OCI-LY7 (cell line): ENCODE measurements around the gene FLNB.

ENCODE experiments used
- EZH2phosphoT487 ChIP-seq: fragments of 200-600 bp; sonication (generic); IDR thresholded peaks from 2 replicates; pipeline ENCODE4 v1.6.1; 2018; ENCODE audit warnings: low read depth, borderline replicate concordance, mild to moderate bottlenecking, mixed run types, antibody characterized with exemption, low read length, moderate library complexity, mixed read lengths
- TF ChIP-seq, protein P1 (sequence below): fragments of 200-600 bp; sonication (generic); conservative IDR thresholded peaks from 2 replicates; pipeline ENCODE4 v1.5.1; 2014; ENCODE audit warnings: mild to moderate bottlenecking, antibody characterized with exemption, low read length, moderate library complexity, mixed read lengths

DNA sequence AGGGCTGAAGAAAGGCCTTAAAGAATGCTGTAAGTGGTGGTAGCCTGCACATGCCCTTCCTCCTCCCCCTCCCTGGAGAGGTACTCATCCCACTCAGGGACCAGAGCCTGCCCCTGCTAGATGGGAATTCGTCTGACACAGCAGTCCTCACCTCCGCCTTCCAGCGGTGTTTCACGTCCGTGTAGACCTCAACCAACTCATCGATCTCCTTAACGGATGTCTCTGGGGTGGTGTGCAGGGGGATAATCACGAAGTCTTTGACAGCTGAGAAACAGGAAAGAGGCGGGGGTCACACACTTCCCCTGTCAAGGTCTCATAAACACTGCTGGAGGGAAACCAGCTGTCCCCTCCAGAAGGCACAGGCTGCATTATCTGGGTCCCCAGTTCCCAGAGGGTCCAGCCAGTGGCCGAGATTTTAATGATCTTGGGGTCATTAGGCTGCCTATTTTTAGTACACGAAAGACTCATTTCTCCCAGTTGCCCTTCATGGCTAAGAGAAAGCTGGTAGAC is 192.7 kb downstream of the FLNB start:
- TF ChIP-seq, protein P1, sequence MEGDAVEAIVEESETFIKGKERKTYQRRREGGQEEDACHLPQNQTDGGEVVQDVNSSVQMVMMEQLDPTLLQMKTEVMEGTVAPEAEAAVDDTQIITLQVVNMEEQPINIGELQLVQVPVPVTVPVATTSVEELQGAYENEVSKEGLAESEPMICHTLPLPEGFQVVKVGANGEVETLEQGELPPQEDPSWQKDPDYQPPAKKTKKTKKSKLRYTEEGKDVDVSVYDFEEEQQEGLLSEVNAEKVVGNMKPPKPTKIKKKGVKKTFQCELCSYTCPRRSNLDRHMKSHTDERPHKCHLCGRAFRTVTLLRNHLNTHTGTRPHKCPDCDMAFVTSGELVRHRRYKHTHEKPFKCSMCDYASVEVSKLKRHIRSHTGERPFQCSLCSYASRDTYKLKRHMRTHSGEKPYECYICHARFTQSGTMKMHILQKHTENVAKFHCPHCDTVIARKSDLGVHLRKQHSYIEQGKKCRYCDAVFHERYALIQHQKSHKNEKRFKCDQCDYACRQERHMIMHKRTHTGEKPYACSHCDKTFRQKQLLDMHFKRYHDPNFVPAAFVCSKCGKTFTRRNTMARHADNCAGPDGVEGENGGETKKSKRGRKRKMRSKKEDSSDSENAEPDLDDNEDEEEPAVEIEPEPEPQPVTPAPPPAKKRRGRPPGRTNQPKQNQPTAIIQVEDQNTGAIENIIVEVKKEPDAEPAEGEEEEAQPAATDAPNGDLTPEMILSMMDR = no peak
- TF ChIP-seq EZH2phosphoT487 = no peak
